Measurements from ENCODE around the gene IRAK1.

The IRAK1 gene

DNA sequence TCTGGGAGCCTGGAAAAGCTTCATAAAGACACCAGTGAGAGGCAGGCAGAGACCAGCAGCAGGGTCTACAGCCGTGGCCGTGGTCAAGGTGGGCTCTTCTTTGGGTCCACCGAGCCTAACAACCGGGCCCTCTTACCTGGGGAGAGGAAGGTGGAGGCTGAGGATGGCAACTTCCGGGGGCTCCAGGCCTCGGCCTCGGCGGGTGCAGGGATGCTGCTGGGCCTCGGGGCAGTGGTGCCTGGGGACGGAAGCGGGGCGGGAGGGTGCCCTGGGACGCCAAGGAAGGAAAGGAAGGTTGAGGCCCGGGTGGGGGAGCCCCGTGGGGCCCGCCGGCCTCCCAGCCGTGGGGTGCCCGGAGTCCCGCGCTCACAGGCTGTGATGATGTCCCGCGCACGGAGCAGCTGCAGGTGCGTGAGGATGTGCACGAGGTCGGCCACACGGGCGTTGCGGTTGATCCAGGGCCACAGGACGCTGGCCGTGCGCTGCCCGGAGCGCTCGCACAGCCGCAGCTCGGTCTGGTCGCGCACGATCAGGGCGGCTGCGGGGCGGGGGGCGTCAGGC is 561 bp downstream of the IRAK1 start:
- DNase-seq (ENCODE audit: low read depth): no peak

DNA sequence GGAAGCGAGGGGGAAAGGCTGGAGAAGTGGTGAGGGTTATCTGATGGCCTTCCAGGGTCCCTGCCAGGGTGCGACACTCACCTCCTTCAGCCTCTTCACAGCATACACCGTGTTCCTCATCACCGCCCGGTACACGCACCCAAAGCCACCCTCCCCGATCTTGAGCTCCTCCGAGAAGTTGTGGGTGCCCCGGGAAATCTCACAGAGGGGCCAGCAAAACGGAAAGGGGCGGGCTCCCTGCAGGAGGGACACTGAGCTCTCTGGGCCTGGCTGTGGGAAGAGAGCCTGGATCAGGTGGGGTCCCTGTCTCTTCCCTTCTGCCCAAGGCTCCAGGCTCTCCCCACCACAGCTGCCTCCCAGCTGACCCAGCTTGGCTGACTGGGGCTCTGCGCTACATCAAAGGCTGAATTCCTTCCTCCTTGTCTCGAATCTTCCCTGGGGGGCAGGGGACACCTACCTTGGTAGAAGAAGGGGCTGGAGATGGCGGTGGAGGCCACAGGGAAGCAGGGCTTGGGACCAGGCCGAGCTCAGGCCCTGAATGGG is 1.1 kb downstream of the IRAK1 start:
- no peak for DNase-seq (ENCODE audit: low read depth)

DNA sequence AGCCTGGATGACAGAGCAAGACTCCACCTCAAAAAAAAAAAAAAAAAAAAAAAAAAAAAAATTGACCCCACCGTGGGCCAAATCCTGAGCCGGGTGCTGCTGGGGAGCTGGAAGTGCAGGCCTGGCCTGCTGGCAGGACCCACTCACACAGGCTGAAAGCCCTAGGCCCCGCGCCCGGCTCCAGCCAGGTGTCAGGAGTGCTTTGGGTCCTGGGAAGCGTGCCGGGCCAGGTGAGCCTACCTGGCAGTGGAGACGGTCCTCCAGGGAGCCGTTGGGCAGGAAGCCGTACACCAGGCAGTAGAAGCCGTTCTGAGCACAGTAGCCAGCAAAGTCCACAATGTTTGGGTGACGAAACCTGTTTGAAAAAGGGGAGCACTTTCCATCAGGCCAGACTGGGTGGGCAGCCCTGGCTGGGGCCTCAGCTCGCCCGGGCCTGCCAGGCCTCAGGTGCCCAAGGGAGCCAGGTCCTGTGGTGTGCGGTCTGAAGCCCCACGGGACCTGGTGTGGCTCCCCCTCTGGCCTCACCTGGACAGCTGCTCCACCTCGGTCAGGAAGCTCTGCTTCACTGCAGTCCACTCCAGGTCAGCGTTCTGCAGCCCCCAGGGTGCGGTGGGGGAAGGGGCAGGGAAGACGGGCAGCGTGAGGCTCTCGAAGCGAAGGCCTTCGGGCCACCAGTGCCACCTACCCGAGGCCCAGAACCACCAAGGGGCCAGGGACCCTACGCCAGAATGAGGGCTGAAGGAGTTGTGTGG is 1.8 kb downstream of the IRAK1 start:
- no peak for DNase-seq (ENCODE audit: low read depth)

DNA sequence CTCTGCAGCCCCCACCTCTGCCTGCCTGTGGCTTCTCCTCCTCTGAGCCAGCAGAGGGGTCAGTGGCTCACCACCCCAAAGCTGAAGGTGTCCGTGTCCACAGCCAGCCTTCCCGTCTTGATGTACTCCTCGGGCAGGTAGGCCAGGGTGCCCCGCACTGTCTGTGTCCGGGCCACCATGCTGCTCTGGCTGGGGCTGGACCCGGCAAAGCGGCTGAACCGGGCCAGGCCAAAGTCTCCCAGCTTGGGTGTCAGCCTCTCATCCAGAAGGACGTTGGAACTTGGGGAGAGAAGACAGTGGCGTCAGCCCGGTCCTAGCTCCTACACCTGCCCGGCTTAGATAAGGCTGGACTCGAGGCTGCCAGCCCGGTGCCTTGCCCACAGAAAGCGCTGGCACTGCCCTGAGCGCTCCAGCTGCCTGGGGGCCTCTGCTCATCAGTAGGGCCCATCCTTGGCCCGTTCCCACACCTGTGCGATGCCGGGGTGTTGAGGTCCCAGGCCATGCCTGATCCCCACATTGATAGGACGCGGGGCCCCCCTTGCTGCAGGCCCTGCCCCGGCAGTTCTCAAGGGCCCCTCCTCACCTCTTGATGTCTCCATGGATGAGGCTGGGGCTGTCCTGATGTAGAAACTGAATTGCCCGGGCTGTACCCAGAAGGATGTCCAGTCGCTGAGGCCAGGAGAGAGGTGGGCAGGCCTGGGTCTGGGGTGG is 3.2 kb downstream of the IRAK1 start:
- DNase-seq (ENCODE audit: low read depth): no peak

DNA sequence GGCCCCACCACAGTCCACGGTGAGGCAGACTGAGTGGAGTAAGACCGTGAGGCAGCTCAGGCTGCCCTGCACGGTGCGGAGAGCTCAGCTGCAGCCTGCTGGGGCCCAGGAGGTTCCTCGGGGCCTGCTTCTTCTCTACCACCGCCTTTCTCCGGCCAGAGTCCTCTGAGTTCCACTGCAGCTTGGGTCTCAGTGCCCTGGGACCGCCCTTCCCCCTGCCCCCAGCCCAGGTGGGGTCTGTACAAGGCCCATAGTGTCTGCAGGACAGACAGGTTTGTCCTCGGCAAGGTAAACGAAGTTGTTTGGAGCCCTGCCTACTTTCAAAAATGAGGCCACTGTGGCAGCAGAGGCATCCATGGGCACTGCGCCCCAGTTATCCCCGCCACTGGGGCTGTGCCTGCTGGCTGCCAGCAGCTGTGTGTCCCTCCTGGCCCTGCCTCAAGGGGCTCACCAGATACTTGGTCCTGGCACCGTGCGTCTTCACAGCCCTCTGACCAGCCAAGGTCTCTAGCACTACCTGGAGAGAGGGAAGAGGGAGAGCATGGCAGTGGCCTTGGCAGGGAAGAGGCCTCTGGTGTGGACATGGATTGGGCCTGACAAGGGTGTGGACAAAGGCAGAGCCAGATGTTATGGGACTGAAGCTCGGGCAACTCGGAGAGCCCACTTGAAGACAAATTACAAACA is 4.0 kb downstream of the IRAK1 start:
- no peak for DNase-seq (ENCODE audit: low read depth)

DNA sequence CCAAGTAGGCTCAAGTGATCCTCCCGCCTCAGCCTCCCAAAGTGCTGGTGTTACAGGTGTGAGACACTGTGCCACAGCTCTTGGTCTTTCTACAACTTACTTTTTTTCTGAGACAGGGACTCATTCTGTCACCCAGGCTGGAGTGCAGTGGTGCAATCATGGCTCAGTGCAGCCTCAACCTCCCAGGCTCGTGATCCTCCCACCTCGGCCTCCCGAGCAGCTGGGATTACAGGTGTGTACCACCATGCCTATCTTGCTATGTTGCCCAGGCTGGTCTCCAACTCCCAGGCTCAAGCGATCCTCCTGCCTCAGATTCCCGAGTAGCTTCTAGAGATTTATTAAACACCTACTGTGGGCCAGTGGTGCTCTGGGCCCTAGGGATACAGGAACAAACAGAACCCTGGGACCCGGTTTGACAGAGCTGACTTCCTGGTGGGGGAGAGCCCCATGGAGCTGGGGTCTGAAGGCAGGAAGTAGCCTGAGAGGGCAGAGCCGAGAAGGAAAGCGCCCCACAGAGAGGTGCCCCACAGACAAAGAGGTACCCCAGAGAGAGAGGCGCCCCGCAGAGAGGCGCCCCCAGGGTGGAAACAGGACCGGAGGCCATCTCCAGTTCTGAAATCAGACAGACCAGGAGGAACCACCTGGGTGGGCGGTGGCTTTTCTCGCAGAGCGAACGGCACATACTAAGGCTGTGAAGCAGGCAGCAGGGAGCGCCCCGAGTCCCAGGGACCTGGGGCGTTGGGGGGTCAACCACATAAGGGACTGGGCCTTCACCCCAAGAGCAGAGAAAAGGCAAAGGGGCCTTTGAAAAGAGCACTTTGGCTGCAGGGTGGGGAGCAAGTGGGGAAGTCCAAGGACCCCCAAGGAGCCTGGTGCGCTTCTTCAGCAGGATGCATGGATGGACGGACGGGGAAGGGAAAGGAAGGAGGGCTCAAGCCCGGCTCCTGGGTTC is 5.0 kb downstream of the IRAK1 start:
- no peak for DNase-seq (ENCODE audit: low read depth)

DNA sequence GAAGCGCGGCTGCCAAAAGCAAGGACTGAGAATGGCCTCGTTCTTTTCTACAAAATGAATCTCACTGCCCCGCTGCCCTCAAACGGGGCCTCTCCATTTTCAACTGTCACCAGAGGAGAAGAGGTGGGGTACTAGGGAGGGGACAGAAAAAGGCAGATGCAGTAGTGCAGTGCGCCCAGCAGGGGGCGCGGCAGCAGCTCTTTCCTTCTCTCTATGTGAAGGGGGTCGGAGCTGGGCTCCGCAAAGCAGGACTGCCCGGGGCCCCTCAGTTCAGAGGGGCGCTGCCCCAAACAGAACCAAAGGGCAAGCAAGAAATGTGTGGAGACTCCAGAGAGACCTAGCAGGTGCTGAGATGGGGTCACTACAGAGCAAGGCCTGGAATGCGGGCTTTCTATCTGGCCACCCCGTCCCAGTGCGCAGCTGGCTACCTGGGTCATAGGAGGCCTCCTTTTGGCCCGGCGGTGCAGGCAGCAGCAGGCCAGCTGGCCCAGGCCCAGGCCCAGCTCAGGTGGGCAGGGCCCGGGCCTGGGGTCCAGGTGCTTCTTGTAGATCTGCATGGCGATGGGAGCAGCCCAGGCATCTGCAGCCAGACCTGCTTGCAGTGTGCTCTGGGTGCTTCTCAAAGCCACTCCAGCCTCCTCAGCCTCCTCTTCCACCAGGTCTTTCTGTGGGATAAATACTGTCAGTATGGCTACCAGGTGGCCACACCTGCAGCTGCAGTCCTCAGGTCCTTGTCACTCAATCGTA is 5.9 kb downstream of the IRAK1 start:
- DNase-seq (ENCODE audit: low read depth): no peak

DNA sequence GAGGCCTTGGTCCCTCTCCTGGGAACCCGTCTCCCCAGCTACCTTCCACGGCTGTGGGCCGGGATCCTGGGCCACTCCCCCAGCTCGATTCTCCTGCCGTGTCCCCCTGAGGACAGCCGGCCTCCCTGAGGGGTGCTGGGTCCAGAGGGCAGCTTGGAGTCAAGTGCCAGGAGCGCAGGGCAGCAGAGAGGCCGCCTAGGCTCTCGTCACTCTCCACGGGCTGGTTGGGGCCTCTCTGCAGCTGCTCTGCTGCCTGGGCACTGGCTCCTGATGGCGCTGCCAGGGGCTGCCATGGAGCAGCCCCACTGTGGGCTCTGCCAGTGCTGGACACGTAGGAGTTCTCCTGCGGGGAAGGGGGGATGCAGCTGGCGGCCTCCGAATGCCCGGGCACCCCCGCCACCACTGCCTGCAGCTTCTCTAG is 6.7 kb downstream of the IRAK1 start:
- DNase-seq (ENCODE audit: low read depth): no peak

DNA sequence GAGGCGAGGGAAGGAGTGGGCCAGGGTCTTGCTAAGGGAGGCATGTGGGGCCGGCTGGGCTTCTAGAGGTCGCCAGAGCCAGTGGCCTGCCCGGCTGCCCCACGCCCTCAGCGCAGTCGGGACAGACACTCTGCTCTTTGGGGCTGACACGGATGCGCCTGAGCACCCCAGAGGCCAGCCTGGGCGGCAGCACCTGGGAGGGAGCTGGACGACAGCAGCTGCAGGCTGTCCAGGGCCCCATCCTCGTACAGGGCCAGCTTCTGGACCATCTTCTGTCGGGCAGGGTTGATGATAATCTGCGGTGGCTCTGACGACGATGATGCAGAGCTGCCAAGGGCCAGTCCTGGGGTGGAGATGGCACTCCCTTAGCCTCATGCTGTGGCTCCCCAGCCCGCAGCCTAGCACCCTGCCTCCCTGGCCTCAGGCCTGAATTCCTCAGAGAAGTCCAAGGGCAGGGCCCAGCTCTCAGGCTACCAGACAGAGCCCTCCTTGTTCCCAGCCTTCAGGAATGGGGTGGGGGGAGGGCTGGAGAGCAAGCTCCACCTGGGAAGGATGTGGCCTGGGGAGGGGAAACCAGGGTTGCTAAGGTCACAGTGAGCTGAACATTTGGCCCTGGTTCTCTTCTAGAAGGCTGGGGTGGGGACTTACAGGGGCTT is 7.2 kb downstream of the IRAK1 start:
- no peak for DNase-seq (ENCODE audit: low read depth)

DNA sequence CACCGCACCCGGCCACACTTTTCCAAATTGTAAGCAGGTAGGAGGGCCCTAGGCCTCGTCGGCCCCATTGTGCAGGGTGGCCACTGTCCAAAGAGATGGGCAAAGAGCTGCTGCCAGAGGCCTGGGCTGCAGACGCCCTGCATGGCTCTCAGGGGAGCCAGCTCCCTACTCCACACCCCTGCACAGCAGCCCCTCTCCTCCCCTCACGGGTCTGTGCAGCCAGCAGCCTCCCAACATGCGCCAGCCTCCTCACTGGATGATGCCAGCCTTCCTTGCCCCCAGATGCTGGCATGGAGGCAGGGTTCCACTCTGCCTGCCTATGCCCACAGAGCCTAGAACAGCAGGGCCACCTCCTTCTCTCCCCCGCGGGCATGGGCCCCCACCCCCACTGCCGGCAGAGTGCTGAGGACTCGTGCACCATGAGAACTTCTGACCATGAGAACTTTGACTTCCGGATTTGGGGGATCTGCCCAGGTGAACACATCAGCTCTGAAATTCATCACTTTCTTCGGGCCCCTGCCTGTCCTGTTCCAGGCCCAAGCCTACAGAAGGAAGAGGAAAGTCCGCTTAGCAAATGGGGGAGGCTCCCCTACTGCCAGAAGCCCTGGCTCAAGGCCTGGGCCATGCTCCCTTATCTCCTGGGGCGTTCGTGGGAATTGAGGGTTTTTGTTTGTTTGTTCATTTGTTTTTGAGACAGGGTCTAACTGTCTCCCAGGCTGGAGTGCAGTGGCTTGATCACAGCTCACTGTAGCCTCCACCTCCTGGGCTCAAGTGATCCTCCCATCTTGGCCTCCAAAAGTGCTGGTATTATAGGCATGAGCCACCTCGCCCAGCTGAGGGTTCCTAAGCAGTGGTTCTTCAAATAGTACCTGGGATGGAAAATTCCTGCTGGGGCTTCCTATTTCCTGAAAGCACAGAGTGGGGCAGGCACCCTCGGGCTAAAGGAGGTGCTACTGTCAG is 8.0 kb downstream of the IRAK1 start:
- DNase-seq (ENCODE audit: low read depth): no peak

DNA sequence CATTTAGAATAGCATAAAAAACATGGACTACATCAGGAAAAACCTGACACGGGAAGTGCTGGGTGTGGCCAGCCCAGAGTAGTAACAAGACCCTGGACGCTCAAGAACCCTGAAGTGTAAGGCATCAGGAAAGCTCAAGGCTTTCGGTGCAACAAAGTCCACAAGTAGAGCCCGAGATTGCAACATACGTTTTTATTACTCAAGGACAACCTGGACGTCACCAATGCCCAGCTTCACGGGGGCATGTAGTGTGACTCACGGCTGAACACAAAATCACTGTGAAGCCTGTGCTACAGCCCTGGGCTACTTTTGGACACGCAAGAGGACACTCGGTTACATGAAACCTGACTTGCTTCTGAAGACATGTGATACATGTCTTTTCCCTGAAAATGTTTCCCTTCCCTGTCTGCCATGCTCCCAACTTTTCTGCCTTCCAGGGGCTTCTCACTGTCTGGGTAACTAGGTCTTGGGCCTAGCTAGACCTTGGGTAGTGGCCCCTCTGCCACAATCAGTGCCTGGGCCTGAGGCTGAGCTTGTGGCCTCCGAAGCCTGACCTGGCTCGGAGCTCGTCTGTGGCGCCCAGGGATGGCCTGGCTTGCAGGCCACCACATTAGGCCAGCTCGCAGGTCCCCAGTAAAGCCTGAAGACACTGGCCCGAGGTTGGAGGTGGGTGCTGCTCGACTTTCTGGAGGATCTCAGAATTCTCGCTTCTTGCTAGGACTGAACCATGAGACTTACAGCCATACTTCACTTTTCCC is 9.2 kb downstream of the IRAK1 start:
- no peak for DNase-seq (ENCODE audit: low read depth)

DNA sequence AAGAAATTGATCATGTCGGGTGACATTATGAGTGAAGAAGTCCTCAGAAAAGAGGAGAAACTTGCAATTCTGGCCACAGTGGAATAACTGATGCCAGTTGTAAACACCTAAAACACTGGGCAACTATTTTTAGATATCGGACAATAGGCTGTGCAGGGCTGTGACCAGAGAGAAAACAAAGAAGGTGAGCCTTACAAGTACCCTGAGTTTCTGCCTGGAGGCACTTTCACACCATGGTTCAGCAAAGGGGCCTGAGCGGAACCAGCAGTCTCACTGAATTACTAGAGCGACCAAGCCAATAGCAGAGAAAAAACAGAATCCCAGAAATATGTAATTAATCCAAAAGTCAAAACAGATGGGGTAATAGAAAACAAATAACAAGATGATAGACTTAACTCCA is 11.2 kb downstream of the IRAK1 start:
- DNase-seq (ENCODE audit: low read depth): no peak

DNA sequence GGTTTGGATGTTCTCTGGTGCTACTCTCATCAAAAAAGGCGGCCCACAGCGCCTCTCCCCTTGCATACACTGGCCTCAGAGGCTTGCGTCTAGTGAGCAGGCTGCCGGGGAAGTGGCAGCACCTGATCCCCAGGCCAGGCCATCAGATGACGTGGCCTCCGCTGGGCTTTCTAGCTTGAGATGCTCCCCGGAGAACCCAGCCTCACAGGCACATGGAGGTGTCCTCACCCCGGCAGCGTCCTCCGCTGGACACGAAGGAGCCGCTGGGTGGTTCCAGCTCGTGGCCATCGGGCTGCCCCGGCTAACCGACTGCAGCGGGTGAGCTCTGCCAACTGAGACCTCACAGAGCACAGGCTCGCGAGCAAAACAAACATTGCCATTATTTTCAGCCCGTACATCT is 12.8 kb downstream of the IRAK1 start:
- no peak for DNase-seq (ENCODE audit: low read depth)

DNA sequence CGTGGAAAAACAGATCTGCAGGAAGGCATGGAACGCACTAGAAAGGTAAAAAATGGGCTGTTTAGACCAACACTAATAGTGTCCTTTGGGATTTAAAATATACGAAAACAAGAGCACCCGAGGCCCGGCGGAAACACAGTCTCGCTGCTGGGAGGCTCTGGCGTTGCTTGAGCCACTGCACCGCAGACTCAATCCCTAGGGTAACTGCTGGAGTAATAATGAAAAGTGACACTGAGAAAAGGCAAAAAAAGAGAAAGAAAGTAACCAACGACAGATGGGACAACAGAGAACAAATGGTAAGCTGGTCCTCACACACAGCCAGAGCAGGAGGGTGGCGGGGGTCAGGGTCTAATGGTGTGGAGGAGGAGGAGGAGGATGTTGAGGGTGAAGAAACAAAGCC is 15.4 kb downstream of the IRAK1 start:
- DNase-seq (ENCODE audit: low read depth): no peak

DNA sequence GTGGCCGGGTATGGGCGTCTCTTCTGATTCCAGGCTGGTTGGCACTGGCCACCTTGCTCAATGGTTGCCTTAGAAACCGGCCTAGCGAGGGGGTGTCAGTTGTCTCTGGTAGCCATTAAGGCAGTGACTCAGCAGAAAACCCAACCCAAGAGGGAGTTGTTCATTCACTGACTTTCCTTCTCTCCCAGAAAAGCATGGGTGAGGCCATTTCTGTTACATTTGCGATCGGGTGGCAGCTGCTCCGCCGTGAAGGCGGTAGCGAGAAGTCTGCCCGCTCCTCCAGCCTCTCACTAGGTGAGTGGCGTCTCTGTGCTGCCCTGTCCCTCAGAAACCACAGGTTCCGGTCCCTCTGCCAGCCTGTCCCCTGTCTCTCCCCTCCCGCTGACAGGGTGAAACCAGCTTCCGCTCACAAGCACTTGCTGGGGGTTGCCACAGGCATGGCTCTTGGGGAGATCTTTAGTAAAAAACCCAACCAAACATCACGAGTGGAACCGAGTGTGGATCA is 17.4 kb downstream of the IRAK1 start:
- no peak for DNase-seq (ENCODE audit: low read depth)

DNA sequence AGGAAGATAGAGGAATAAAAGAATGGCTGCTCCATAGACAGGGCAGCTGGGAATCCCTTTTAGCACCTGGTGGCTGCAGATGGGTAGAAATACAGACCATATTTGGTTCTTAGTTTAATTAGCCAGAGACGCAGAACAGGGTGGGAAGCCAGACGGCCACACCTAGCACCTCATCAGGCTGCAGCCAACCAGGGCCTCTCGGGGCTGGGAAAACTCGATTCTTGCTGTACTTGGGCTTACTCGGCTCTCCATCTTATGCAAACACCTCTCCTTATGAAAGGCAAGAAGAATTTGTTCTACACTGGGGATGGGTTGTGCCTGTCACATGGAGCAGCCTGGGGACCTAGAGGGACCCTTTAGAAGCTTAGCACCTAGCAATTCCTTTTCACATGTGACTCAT is 19.7 kb downstream of the IRAK1 start:
- no peak for DNase-seq (ENCODE audit: low read depth)

DNA sequence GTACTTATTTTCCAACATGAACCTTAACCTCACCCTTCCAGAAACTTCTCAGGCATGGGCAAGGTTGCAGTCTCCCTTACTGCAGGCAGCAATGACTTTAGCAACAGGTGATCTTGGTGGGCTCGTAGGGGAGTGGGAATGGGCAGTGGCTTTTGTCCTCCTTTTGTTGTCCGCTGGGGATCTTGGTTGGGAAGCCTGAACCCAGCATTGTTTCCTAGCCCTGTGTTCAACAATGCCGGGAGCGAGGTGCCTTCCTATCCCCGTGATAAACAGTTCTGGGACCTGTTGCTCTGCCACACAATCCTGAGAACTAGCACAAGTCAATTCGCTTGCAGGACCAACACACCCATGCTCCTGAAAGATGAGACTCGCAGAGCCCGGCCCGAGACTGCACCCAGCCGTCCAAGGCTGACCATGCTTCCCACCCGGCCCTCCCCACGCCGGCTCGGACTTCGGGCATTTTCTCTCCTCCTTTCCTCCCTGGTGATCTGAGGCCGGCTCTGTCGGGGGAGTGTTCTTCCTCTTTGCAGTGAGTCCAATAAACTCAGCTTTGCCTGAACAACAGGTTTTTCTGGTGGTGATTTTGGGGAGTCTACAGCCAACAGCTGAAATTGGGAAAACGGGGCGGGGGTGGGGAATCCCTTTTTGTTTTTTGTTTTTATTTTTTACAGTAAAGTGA is 20.2 kb downstream of the IRAK1 start:
- DNase-seq (ENCODE audit: low read depth): no peak

Data from T follicular helper cell (primary cell).